A549 treated with Mapracorat at 1 μM for 4 hours (cell line): ENCODE results near the gene NAV2. TPM values are rescaled to one million over a fixed set of nuclear protein-coding genes. Genes with fewer than 3 reads are reported as not detected.

Experiments
- total RNA-seq: library from RNA; stranded (reverse); fragments of 200-300 nt; extraction: Qiagen RNA extraction; gene quantifications from 5 replicates; pipeline ENCODE4 v1.2.3, GENCODE V29; 2022

NAV2 gene
- 20.1 to 31.4 TPM (median 26.3 TPM) in 5 replicates for total RNA-seq

GRCh38 chr11:19712281-19713195 lies at the start of gene NAV2:
Gene NAV2 (plus strand): TSS chr11:19712837. CDS start chr11:19713696, 859 bp downstream.

GRCh38 chr11:20160425-20161229 lies 448.0 kb downstream of the NAV2 start, which contains the start of gene DBX1:
Gene DBX1 (minus strand): TSS chr11:20160475. CDS start chr11:20160324, 151 bp downstream.

